Sigmoid colon (tissue), 7 donors: ENCODE measurements around the gene CDK5RAP3. TPM values are rescaled to one million over a fixed set of nuclear protein-coding genes. Genes with fewer than 3 reads are reported as not detected.

Experiments
- DNase-seq: peaks from one replicate; pipeline ENCODE4 v3.0.0-alpha.2; 2019
- H3K27ac ChIP-seq, 4 donors: fragments of 200-600 bp; sonication (generic); one replicate each; pipeline ENCODE4 v1.5.1; 2016 to 2019; ENCODE audit warnings: mild to moderate bottlenecking in 1 of 4
- H3K27me3 ChIP-seq, 3 donors: fragments of 200-600 bp; sonication (generic); one replicate each; pipeline ENCODE4 v1.5.1; 2019; ENCODE audit warnings: mild to moderate bottlenecking in 1 of 3
- H3K36me3 ChIP-seq, 4 donors: fragments of 200-600 bp; sonication (generic); one replicate each; pipeline ENCODE4 v1.5.1; 2016 to 2019
- H3K4me1 ChIP-seq, 4 donors: fragments of 200-600 bp; sonication (generic); one replicate each; pipeline ENCODE4 v1.5.1; 2017 to 2019
- H3K4me3 ChIP-seq, 4 donors: fragments of 200-600 bp; sonication (generic); one replicate each; pipeline ENCODE4 v1.5.1; 2017 to 2019; ENCODE audit warnings: mild to moderate bottlenecking in 2 of 4, moderate library complexity in 1 of 4
- H3K9me3 ChIP-seq, 4 donors: fragments of 200-600 bp in 3 of 4; sonication (generic) in 3 of 4; one replicate each; pipeline versions ENCODE4 v1.5.1 to v1.6.1; 2013 to 2019
- EP300 ChIP-seq, 4 donors: sonication (generic); formaldehyde crosslinking; IDR thresholded peaks; one replicate each; pipeline ENCODE4 v1.6.1; 2017; ENCODE audit warnings: antibody characterized with exemption in 4 of 4
- POLR2A ChIP-seq, 2 donors: fragments of 450-650 bp; IDR thresholded peaks; one replicate each; pipeline ENCODE4 v1.6.1; 2016; ENCODE audit warnings: antibody characterized with exemption in 2 of 2, mild to moderate bottlenecking in 2 of 2, moderate library complexity in 2 of 2
- POLR2AphosphoS5 ChIP-seq, 4 donors: sonication (generic); formaldehyde crosslinking; IDR thresholded peaks; one replicate each; pipeline ENCODE4 v1.6.1; 2017; ENCODE audit warnings: antibody characterized with exemption in 4 of 4
- WGBS, 2 donors: extraction: QIAGEN DNeasy Blood & Tissue Kit; methylation state at CpG; one replicate each; pipeline ENCODE4 v1.1.7; 2013; 5-methylcytosine and 5-hydroxymethylcytosine counted together
- intact Hi-C: fragments of 100-400 bp; cut with DNase I; formaldehyde crosslinking; loops from one replicate; pipeline ENCODE4 v1.15.1; 2023
- polyA plus RNA-seq, 3 donors: library from polyadenylated mRNA; stranded (reverse); fragments of 200-250 nt; gene quantifications; one replicate each; pipeline ENCODE4 v1.2.3, GENCODE V29; 2013
- total RNA-seq, 4 donors: library from RNA; depleted of rRNA; stranded (reverse); fragments of >200 nt; gene quantifications; one replicate each; pipeline ENCODE4 v1.1.0, GENCODE V29; 2016
- TF ChIP-seq, protein P1 (sequence below), 4 experiments: fragments of 450-650 bp in 3 of 4; fragments of 200-600 bp in 1 of 4; IDR thresholded peaks; one replicate each; pipeline ENCODE4 v1.5.1; 2016 to 2019; ENCODE audit warnings: antibody characterized with exemption in 4 of 4, mild to moderate bottlenecking in 3 of 4, moderate library complexity in 2 of 4
- donor health status: healthy with polysubstance abuse.
- donor health status: Bipolar disorder and iron deficiency.
- donor health status: healthy.

CDK5RAP3 gene
- total and polyA plus RNA-seq, 7 donors = 43.5 to 200 (median 71.5) TPM

DNA sequence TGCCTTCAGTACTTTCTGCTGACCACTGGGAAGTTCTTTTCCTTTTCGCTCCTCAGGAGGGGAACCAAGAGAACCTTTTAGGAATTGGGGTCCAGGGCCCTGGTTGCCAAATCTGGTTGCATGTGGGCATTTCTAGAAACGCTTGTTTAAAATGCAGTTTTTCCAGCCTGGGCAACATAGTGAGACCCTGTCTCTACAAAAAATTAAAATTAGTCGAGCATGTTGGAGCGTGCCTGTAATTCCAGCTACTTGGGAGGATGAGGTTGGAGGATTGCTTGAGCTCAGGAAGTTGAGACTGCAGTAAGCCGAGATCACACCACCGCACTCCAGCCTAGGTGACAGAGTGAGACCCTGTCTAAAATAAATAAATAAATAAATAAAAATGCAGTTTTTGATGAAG, 28.3 kb upstream of the CDK5RAP3 start:
- WGBS, 2 donors = 75% methylated on average over 6 of the region's 6 CpGs
- peak overlapping the region in 2 of 4 donors; percentile 83 to 86 for H3K27ac ChIP-seq
- H3K27me3 ChIP-seq = no peaks in the 10 kb centered on the region
- H3K9me3 ChIP-seq = no peaks in the 10 kb centered on the region
- peak overlapping the region in 3 of 4 donors; percentile 62 to 92 (median 92) for H3K4me3 ChIP-seq
- TF ChIP-seq POLR2AphosphoS5 (IDR thresholded peaks at IDR 0.05) = no peak
- TF ChIP-seq EP300 (IDR thresholded peaks at IDR 0.05) = no peak
- TF ChIP-seq, protein P1, sequence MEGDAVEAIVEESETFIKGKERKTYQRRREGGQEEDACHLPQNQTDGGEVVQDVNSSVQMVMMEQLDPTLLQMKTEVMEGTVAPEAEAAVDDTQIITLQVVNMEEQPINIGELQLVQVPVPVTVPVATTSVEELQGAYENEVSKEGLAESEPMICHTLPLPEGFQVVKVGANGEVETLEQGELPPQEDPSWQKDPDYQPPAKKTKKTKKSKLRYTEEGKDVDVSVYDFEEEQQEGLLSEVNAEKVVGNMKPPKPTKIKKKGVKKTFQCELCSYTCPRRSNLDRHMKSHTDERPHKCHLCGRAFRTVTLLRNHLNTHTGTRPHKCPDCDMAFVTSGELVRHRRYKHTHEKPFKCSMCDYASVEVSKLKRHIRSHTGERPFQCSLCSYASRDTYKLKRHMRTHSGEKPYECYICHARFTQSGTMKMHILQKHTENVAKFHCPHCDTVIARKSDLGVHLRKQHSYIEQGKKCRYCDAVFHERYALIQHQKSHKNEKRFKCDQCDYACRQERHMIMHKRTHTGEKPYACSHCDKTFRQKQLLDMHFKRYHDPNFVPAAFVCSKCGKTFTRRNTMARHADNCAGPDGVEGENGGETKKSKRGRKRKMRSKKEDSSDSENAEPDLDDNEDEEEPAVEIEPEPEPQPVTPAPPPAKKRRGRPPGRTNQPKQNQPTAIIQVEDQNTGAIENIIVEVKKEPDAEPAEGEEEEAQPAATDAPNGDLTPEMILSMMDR (IDR thresholded peaks at IDR 0.05) = no peak
- no peak for TF ChIP-seq POLR2A (IDR thresholded peaks at IDR 0.05)
- peaks cover 0 to 24% (median 7%) of the 10 kb centered on the region in 4 donors for H3K36me3 ChIP-seq
- H3K4me1 ChIP-seq = peaks cover 0 to 33% (median 17%) of the 10 kb centered on the region in 4 donors
- DNase-seq = no peak
- intact Hi-C loops = no loop called here

GRCh38 chr17:47945080-47945479, 25.8 kb upstream of the CDK5RAP3 start:
- Histone ChIP-seq H3K27me3 (no peaks in the 10 kb centered on the region), H3K36me3 (peaks cover 3 to 28% (median 7%) of the 10 kb centered on the region in 4 donors), H3K4me3 (no peak overlapping the region), H3K27ac (no peak overlapping the region), H3K9me3 (no peaks in the 10 kb centered on the region), H3K4me1 (peaks cover 0 to 50% (median 32%) of the 10 kb centered on the region in 4 donors)
- WGBS, 2 donors = 66 to 69% methylated on average over 8 of the region's 8 CpGs
- TF ChIP-seq, protein P1 (IDR thresholded peaks at IDR 0.05) = no peak
- no peak for TF ChIP-seq POLR2AphosphoS5 (IDR thresholded peaks at IDR 0.05)
- no peak for TF ChIP-seq EP300 (IDR thresholded peaks at IDR 0.05)
- TF ChIP-seq POLR2A (IDR thresholded peaks at IDR 0.05) = no peak
- DNase-seq = no peak
- intact Hi-C loops = no loop called here

DNA sequence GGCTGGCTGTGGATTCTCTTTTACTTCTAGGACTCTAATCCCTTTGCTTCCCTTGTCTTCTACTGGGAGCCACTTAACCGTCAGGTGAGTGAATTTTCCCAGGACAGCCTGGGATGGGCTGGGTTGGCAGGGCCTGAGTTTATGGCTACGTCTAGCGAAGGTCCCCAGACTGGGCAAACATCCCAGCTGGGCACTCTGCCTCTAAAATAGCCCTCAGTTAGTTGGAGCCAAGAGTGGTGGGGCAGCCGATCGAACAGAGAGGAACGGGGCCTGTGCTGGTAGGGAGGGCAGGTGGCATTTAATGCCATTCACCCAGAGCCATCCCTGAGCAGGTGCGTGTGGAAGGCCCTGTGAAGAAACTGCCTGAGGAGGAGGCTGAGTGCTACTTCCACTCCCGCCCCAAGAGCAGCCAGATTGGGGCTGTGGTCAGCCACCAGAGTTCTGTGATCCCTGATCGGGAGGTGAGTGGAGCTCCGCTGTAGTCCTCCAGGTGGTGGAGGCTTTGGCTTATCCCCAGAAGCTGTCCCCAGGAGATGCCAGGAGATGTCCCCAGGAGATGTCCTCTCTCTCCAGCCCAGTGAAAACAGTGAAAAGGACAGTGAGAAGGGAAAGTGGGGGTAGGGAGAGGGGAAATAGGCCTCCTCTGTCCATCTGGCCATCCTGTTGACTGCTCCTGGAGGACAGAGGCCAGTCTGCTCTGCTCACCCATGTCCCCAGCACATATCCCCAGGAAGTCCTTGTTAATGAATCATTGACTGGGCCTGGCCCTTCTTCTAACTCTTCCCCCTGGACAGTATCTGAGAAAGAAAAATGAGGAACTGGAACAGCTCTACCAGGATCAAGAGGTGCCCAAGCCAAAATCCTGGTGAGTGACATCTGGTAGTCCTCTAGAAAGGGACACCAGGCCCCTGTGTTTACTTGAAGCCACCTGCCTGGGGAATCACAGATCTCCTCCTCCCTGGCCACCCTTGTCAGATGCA, 25.1 kb upstream of the CDK5RAP3 start:
- Histone ChIP-seq H3K27me3 (no peaks in the 10 kb centered on the region), H3K4me3 (no peak overlapping the region), H3K4me1 (peaks cover 0 to 44% (median 28%) of the 10 kb centered on the region in 4 donors), H3K27ac (peak overlapping the region in 3 of 4 donors; percentile 1 to 20 (median 11)), H3K36me3 (peaks cover 3 to 28% (median 7%) of the 10 kb centered on the region in 4 donors), H3K9me3 (no peaks in the 10 kb centered on the region)
- intact Hi-C loops = no loop called here
- DNase-seq = no peak
- WGBS, 2 donors = 39 to 74% methylated on average over 10 of the region's 10 CpGs
- TF ChIP-seq POLR2A (IDR thresholded peaks at IDR 0.05) (no peak), EP300 (IDR thresholded peaks at IDR 0.05) (no peak), POLR2AphosphoS5 (IDR thresholded peaks at IDR 0.05) (no peak)
- TF ChIP-seq, protein P1 (IDR thresholded peaks at IDR 0.05) = no peak

- Histone ChIP-seq H3K27ac (peak overlapping the region in 3 of 4 donors; percentile 1 to 20 (median 11)), H3K27me3 (no peaks in the 10 kb centered on the region), H3K36me3 (peaks cover 3 to 28% (median 7%) of the 10 kb centered on the region in 4 donors), H3K4me1 (peaks cover 0 to 40% (median 25%) of the 10 kb centered on the region in 4 donors), H3K9me3 (no peaks in the 10 kb centered on the region), H3K4me3 (no peak overlapping the region)
- 92 to 93% methylated on average over 6 of the region's 6 CpGs for WGBS, 2 donors
- intact Hi-C loops = no loop called here
- TF ChIP-seq EP300 (IDR thresholded peaks at IDR 0.05) (no peak), POLR2A (IDR thresholded peaks at IDR 0.05) (no peak), POLR2AphosphoS5 (IDR thresholded peaks at IDR 0.05) (no peak)
- TF ChIP-seq, protein P1 (IDR thresholded peaks at IDR 0.05) = no peak
- DNase-seq = no peak
Measured at GRCh38 chr17:47946516-47946915, 24.4 kb upstream of the CDK5RAP3 start.
